Ishikawa (cell line): ENCODE measurements around the gene DLX6.

Experiments
- CEBPB ChIP-seq: IDR thresholded peaks from 2 replicates; pipeline ENCODE4 v1.6.1; 2012
- CREB1 ChIP-seq: IDR thresholded peaks from 2 replicates; pipeline ENCODE4 v1.6.1; 2012; ENCODE audit warnings: low read depth
- EGR1 ChIP-seq: IDR thresholded peaks from 2 replicates; pipeline ENCODE4 v1.6.1; 2012
- EP300 ChIP-seq: IDR thresholded peaks from 2 replicates; pipeline ENCODE4 v1.6.1; 2012; ENCODE audit warnings: borderline replicate concordance
- FOXM1 ChIP-seq: IDR thresholded peaks from 2 replicates; pipeline ENCODE4 v1.6.1; 2012; ENCODE audit warnings: low read depth, borderline replicate concordance
- NFIC ChIP-seq: IDR thresholded peaks from 2 replicates; pipeline ENCODE4 v1.6.1; 2012
- RAD21 ChIP-seq: IDR thresholded peaks from 2 replicates; pipeline ENCODE4 v1.6.1; 2012; ENCODE audit warnings: low read depth
- TAF1 ChIP-seq: IDR thresholded peaks from 2 replicates; pipeline ENCODE4 v1.6.1; 2012; ENCODE audit warnings: low read depth, mild to moderate bottlenecking
- TCF12 ChIP-seq: IDR thresholded peaks from 2 replicates; pipeline ENCODE4 v1.6.1; 2012; ENCODE audit warnings: low read depth
- TEAD4 ChIP-seq: IDR thresholded peaks from 2 replicates; pipeline ENCODE4 v1.6.1; 2012
- USF1 ChIP-seq: IDR thresholded peaks from 2 replicates; pipeline ENCODE4 v1.6.1; 2012
- YY1 ChIP-seq: IDR thresholded peaks from 2 replicates; pipeline ENCODE4 v1.6.1; 2012; ENCODE audit warnings: low read depth
- ZBTB7A ChIP-seq: IDR thresholded peaks from 2 replicates; pipeline ENCODE4 v1.6.1; 2012; ENCODE audit warnings: low read depth
- TF ChIP-seq, protein P1 (sequence below): IDR thresholded peaks from 2 replicates; pipeline ENCODE4 v1.6.1; 2012; ENCODE audit warnings: low read depth, mild to moderate bottlenecking
- TF ChIP-seq, protein P2 (sequence below): IDR thresholded peaks from 2 replicates; pipeline ENCODE4 v1.6.1; 2012

Gene DLX6

GRCh38 chr7:97025130-97025499 lies 19.8 kb downstream of the DLX6 start:
- TF ChIP-seq ZBTB7A (no peak), CREB1 (no peak), CEBPB (no peak), YY1 (no peak), TEAD4 (no peak), EP300 (no peak), NFIC (no peak), TAF1 (no peak), FOXM1 (no peak), TCF12 (no peak), RAD21 (no peak), EGR1 (no peak), USF1 (no peak)
- TF ChIP-seq, protein P1, sequence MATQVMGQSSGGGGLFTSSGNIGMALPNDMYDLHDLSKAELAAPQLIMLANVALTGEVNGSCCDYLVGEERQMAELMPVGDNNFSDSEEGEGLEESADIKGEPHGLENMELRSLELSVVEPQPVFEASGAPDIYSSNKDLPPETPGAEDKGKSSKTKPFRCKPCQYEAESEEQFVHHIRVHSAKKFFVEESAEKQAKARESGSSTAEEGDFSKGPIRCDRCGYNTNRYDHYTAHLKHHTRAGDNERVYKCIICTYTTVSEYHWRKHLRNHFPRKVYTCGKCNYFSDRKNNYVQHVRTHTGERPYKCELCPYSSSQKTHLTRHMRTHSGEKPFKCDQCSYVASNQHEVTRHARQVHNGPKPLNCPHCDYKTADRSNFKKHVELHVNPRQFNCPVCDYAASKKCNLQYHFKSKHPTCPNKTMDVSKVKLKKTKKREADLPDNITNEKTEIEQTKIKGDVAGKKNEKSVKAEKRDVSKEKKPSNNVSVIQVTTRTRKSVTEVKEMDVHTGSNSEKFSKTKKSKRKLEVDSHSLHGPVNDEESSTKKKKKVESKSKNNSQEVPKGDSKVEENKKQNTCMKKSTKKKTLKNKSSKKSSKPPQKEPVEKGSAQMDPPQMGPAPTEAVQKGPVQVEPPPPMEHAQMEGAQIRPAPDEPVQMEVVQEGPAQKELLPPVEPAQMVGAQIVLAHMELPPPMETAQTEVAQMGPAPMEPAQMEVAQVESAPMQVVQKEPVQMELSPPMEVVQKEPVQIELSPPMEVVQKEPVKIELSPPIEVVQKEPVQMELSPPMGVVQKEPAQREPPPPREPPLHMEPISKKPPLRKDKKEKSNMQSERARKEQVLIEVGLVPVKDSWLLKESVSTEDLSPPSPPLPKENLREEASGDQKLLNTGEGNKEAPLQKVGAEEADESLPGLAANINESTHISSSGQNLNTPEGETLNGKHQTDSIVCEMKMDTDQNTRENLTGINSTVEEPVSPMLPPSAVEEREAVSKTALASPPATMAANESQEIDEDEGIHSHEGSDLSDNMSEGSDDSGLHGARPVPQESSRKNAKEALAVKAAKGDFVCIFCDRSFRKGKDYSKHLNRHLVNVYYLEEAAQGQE, result no peak
- TF ChIP-seq, protein P2, sequence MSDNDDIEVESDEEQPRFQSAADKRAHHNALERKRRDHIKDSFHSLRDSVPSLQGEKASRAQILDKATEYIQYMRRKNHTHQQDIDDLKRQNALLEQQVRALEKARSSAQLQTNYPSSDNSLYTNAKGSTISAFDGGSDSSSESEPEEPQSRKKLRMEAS, result no peak

- no peak for TF ChIP-seq CEBPB
- no peak for TF ChIP-seq YY1
- no peak for TF ChIP-seq USF1
- no peak for TF ChIP-seq TCF12
- TF ChIP-seq, protein P1, result no peak
- no peak for TF ChIP-seq TEAD4
- no peak for TF ChIP-seq EP300
- TF ChIP-seq ZBTB7A, result no peak
- TF ChIP-seq CREB1, result no peak
Measured at GRCh38 chr7:97025983-97026714, 20.8 kb downstream of the DLX6 start.

DNA sequence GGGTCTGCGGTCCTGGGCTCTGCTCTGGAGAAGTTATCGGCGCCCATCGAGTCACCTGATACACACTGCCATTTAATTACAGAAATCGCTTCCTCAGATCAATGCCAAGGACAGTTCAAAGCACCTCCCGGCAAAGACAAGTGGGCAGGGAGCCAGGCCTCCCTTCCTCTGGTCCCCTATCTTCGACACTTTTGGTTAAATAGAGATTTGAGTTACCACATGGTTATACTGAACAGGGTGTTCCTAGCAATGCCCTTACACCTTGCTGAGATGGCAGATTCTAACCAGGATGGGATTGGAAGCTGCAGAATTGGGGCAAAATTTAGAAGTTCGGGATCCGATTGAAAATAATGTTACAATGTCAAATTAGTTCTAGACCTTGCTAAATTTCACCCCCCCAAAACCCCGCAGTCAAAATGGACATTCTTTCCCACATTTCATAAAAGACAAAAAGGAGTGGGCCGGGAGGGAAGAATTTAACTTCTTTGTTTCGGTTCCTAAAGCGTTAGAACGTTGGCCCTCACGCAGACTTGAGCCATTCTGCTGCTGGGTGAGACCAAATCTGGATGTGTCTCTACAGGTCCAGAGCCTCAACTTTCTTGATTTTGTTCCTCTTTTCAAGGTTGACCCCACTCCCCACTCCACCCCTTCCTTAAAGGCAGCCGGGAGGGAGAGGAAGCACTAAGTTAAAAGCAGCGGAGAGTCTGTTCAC lies 21.5 kb downstream of the DLX6 start:
- TF ChIP-seq, protein P1, result no peak
- no peak for TF ChIP-seq ZBTB7A
- TF ChIP-seq USF1, result no peak
- TF ChIP-seq CREB1, result no peak
- no peak for TF ChIP-seq NFIC
- no peak for TF ChIP-seq RAD21
- TF ChIP-seq TEAD4, result no peak
- TF ChIP-seq TCF12, result no peak
- TF ChIP-seq, protein P2, result no peak
- TF ChIP-seq CEBPB, result no peak
- TF ChIP-seq EP300, result no peak
- TF ChIP-seq YY1, result no peak
- no peak for TF ChIP-seq EGR1
- no peak for TF ChIP-seq TAF1
- no peak for TF ChIP-seq FOXM1
